WERI-Rb-1 (cell line): ENCODE results near the gene SF3A1.

Source experiments
- DNase-seq: peaks from one replicate; pipeline ENCODE4 v3.0.0-alpha.2; 2020
- H3K27ac ChIP-seq: fragments of 250-450 bp; sonication (Bioruptor Pico); 2 replicates; pipeline ENCODE4 v1.5.1; 2020; ENCODE audit warnings: mild to moderate bottlenecking, moderate library complexity
- H3K27me3 ChIP-seq: fragments of 250-450 bp; sonication (Bioruptor Pico); 2 replicates; pipeline ENCODE4 v1.5.1; 2021; ENCODE audit warnings: mild to moderate bottlenecking, low read depth, moderate library complexity; ENCODE audit not compliant: insufficient read depth, severe bottlenecking
- H3K36me3 ChIP-seq: fragments of 250-450 bp; sonication (Bioruptor Pico); 2 replicates; pipeline ENCODE4 v1.5.1; 2020; ENCODE audit warnings: mild to moderate bottlenecking, moderate library complexity
- H3K4me3 ChIP-seq: 2 replicates; pipeline ENCODE4 v1.5.1; 2011; ENCODE audit warnings: low read depth, mild to moderate bottlenecking, control low read depth, low read length
- H3K9me3 ChIP-seq: fragments of 250-450 bp; sonication (Bioruptor Pico); 2 replicates; pipeline ENCODE4 v1.5.1; 2021; ENCODE audit warnings: mild to moderate bottlenecking, moderate library complexity; ENCODE audit not compliant: severe bottlenecking
- CTCF ChIP-seq: IDR thresholded peaks from 2 replicates; pipeline ENCODE4 v1.5.1; 2011; ENCODE audit warnings: low read depth, mild to moderate bottlenecking, control low read depth, inconsistent platforms, low read length

The SF3A1 gene

GRCh38 chr22:30332994-30333706 is 23.5 kb downstream of the SF3A1 start:
- no peak for TF ChIP-seq CTCF
- Histone ChIP-seq H3K4me3 (no peak overlapping the region), H3K9me3 (no peaks in the 10 kb centered on the region), H3K27ac (no peak overlapping the region), H3K36me3 (peaks cover 64% of the 10 kb centered on the region), H3K27me3 (no peaks in the 10 kb centered on the region)
- DNase-seq, result no peak

GRCh38 chr22:30332551-30332950 is 24.1 kb downstream of the SF3A1 start:
- TF ChIP-seq CTCF, result no peak
- no peak for DNase-seq
- H3K9me3 ChIP-seq, result no peaks in the 10 kb centered on the region
- H3K36me3 ChIP-seq, result peaks cover 58% of the 10 kb centered on the region
- H3K27ac ChIP-seq, result no peak overlapping the region
- no peaks in the 10 kb centered on the region for H3K27me3 ChIP-seq
- H3K4me3 ChIP-seq, result no peak overlapping the region

- Histone ChIP-seq H3K36me3 (peaks cover 19% of the 10 kb centered on the region), H3K9me3 (no peaks in the 10 kb centered on the region), H3K27ac (no peak overlapping the region), H3K4me3 (no peak overlapping the region), H3K27me3 (no peaks in the 10 kb centered on the region)
- no peak for TF ChIP-seq CTCF
- DNase-seq, result no peak
Observed at GRCh38 chr22:30328466-30329049, 28.1 kb downstream of the SF3A1 start.

- Histone ChIP-seq H3K36me3 (peaks cover 19% of the 10 kb centered on the region), H3K27me3 (no peaks in the 10 kb centered on the region), H3K9me3 (no peaks in the 10 kb centered on the region), H3K4me3 (no peak overlapping the region), H3K27ac (no peak overlapping the region)
- no peak for TF ChIP-seq CTCF
- DNase-seq, result peak; percentile 27
Observed at GRCh38 chr22:30327864-30328345, 28.8 kb downstream of the SF3A1 start.

- Histone ChIP-seq H3K27ac (peak within 1 kb of the TSS; percentile 88), H3K27me3 (no peaks in the 10 kb centered on the region), H3K9me3 (no peaks in the 10 kb centered on the region), H3K4me3 (peak within 1 kb of the TSS; percentile 74), H3K36me3 (peaks cover 17% of the 10 kb centered on the region)
- no peak for TF ChIP-seq CTCF
- peak; percentile 91 for DNase-seq
Observed at GRCh38 chr22:30326706-30327362, 29.9 kb downstream of the SF3A1 start, which contains the start of gene TBC1D10A. Gene TBC1D10A, minus strand, starts transcription at chr22:30326941. Its CDS starts 60 bp downstream, at chr22:30326881.
